ENCODE data around the gene MAGI2.
"Not testable (repeated sequence)": the region's sequence is repeated elsewhere in the genome, so short reads cannot be mapped to it uniquely, and the experiment has no call there.

Gene MAGI2

GRCh38 chr7:78301407-78301806, 1152.1 kb downstream of the MAGI2 start:
- H3K27ac ChIP-seq: no peak overlapping the region
- ChIA-PET CTCF (interaction anchor here (0.6 kb wide), 2 partner anchors 141 to 601 kb away, joined by 3 read pairs; no protein-coding TSS in a partner anchor), POLR2A (ENCODE audit: low non-redundant PET) (no interaction called here)
- DNase-seq (ENCODE audit: low spot score): no peak
- TF ChIP-seq, protein P1, sequence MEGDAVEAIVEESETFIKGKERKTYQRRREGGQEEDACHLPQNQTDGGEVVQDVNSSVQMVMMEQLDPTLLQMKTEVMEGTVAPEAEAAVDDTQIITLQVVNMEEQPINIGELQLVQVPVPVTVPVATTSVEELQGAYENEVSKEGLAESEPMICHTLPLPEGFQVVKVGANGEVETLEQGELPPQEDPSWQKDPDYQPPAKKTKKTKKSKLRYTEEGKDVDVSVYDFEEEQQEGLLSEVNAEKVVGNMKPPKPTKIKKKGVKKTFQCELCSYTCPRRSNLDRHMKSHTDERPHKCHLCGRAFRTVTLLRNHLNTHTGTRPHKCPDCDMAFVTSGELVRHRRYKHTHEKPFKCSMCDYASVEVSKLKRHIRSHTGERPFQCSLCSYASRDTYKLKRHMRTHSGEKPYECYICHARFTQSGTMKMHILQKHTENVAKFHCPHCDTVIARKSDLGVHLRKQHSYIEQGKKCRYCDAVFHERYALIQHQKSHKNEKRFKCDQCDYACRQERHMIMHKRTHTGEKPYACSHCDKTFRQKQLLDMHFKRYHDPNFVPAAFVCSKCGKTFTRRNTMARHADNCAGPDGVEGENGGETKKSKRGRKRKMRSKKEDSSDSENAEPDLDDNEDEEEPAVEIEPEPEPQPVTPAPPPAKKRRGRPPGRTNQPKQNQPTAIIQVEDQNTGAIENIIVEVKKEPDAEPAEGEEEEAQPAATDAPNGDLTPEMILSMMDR (conservative IDR thresholded peaks at IDR 0.05; ENCODE audit: low read depth): no peak

DNA sequence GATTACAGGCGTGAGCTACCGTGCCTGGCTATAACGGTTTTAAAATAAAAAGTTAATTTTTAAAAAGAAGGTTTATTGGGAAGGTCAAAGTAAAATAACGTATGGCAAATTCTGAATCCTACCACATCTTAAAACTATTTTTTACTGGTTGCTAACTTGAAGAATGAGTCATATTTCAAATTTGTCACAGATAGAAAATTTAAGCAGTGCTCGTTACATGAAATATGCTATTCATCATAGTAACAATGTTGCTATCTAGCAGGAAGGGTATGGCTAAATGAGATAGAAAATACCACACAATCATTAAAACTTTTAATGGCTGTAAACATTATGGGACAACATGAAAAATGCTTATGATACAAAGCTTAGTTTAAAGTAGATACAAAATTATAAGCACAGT, 1154.4 kb downstream of the MAGI2 start:
- DNase-seq (ENCODE audit: low spot score): no peak
- ChIA-PET CTCF (interaction anchor here (0.6 kb wide), 1 partner anchor 528 kb away, joined by 3 read pairs; no protein-coding TSS in a partner anchor), POLR2A (ENCODE audit: low non-redundant PET) (no interaction called here)
- TF ChIP-seq, protein P1 (conservative IDR thresholded peaks at IDR 0.05; ENCODE audit: low read depth): no peak
- H3K27ac ChIP-seq: no peak overlapping the region

- TF ChIP-seq, protein P1 (conservative IDR thresholded peaks at IDR 0.05; ENCODE audit: low read depth): no peak
- no peak for DNase-seq (ENCODE audit: low spot score)
Measured at GRCh38 chr7:78296644-78297371, 1156.7 kb downstream of the MAGI2 start.

DNA sequence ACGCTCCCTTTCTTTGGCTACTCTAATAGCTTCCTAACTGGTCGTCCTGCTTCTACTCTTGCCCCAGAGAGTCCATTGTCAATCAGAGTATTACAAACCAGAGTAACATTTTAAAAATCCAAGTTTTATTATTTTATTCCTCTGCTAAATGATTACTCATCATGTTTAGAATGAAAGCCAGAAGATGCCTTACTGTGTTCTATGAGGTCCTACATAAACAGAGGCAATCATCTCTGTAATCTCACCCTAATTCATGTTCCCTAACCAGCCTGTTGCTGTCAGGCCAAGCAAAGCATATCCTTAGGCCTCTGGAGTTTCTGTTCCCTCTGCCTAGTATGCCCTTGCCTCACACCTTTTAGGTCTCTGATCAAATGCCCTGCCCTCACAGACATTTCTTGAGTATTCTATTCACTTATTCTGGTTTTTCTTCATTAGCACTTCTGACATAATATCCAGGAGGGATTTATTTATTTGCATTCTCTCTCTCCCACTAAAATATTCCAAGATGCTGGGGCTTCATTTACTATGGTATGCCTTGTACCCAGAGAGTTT, 1157.3 kb downstream of the MAGI2 start:
- TF ChIP-seq, protein P1 (conservative IDR thresholded peaks at IDR 0.05; ENCODE audit: low read depth): no peak
- CTCF ChIA-PET: no interaction called here
- no peak overlapping the region for H3K27ac ChIP-seq
- POLR2A ChIA-PET (ENCODE audit: low non-redundant PET): no interaction called here
- no peak for DNase-seq (ENCODE audit: low spot score)

More at GRCh38 chr7:78296644-78297371, 1156.7 kb downstream of the MAGI2 start:
- ChIA-PET CTCF (no interaction called here), POLR2A (ENCODE audit: low non-redundant PET) (no interaction called here)
- no peak overlapping the region for H3K27ac ChIP-seq

- H3K27ac ChIP-seq; DNase-seq (ENCODE audit: low spot score); CTCF ChIA-PET; POLR2A ChIA-PET (ENCODE audit: low non-redundant PET): not testable (repeated sequence)
Measured at GRCh38 chr7:78289471-78289870, 1164.0 kb downstream of the MAGI2 start.

GRCh38 chr7:78284945-78285344, 1168.5 kb downstream of the MAGI2 start:
- ChIA-PET CTCF (interaction anchor here (0.7 kb wide), 1 partner anchor 16 kb away, joined by 5 read pairs; no protein-coding TSS in a partner anchor), POLR2A (ENCODE audit: low non-redundant PET) (interaction anchor here (0.6 kb wide), 1 partner anchor 395 kb away, joined by 9 read pairs; no protein-coding TSS in a partner anchor)
- H3K27ac ChIP-seq: no peak overlapping the region
- TF ChIP-seq, protein P1 (conservative IDR thresholded peaks at IDR 0.05; ENCODE audit: low read depth): no peak
- no peak for DNase-seq (ENCODE audit: low spot score)

DNA sequence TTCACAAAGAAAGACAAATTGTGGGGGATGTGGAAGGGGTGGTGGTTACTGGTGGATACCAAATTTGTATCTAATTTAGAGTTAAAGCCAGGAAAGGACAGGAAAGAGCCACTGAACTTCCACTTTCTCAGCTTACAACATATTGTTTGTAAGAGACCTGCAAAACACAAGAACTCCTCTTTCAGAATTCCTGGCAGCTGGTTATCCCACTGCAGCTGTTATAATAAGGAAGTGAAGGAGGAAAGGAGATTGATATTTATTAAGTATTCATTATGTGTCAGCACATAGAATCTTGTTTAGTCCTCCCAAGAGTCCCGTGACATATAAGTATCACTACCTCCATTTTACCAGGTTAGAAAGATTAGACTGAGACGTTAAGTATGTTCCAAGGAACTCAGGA, 1173.2 kb downstream of the MAGI2 start:
- ChIA-PET POLR2A (ENCODE audit: low non-redundant PET) (no interaction called here), CTCF (no interaction called here)
- no peak for DNase-seq (ENCODE audit: low spot score)
- no peak overlapping the region for H3K27ac ChIP-seq
- TF ChIP-seq, protein P1 (conservative IDR thresholded peaks at IDR 0.05; ENCODE audit: low read depth): no peak
